Measurements from ENCODE around the gene WT1.
"Not testable (repeated sequence)": the region's sequence is repeated elsewhere in the genome, so short reads cannot be mapped to it uniquely, and the experiment has no call there.

The WT1 gene

DNA sequence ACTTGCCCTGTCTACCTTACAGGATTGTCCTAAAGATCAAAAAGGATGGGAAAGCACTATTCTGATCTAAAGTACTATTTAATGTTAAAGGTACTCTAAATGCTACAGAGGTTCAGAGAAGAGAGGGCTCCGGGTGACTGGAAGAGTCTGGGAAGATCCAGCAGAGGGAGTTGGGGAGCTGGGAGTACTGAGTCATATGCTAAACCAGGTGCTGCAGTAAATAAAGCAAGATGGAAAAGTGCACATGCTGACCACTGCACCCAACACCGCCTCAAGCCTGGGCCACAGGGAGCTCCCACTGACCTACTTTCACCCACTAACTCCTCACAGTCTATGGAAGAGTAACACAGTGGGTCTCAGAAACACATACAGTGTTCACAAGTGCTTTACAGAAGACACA is 49.3 kb downstream of the WT1 start:
- DNase-seq, result no peak

- no peak for DNase-seq
Observed at GRCh38 chr11:32382339-32383049, 52.8 kb downstream of the WT1 start.

GRCh38 chr11:32381179-32381578 is 54.2 kb downstream of the WT1 start:
- DNase-seq, result no peak

GRCh38 chr11:32379719-32380118 is 55.6 kb downstream of the WT1 start:
- DNase-seq, result no peak

GRCh38 chr11:32375826-32376225 is 59.5 kb downstream of the WT1 start:
- no peak for DNase-seq

GRCh38 chr11:32374261-32374711 is 61.1 kb downstream of the WT1 start:
- no peak for DNase-seq

- DNase-seq, result not testable (repeated sequence)
Observed at GRCh38 chr11:32369987-32370386, 65.4 kb downstream of the WT1 start.

DNA sequence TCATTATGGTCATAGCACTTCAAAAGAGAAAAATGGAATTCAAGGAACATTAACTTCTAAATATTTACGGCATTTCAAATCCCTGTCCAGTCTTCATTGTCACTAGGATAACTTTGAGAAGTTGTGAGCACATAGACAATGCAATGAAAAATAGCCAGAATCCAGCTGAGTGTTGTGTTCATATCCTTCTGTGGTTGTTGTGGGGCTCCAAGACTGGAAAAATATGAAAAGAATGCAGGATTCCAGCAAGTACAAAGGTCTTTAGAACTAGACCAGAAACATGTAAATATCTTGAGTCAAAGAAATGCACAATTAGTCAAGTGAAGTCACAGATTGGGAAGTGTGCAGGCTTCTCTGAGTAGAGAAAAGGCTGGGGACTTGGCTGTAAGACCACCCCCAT is 68.7 kb downstream of the WT1 start:
- DNase-seq, result no peak

DNA sequence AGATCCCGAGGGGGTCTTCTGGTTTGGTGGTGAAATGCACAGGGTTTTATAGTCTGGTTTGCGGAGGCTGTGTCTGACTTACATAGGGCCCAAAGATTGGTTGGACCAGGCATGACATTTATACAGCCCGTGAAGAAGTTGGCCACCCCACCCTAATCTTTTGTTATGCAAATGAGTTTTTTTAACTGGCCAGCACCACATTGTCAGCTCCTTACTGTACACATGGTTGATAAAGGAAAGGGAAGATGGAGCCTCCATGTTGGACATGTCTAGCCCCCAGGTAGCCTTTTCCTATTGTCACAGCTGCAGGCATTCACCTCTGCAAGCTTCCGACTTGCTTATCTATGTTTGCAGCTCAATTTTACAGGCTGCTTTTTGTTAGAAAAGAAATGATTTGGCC is 70.1 kb downstream of the WT1 start:
- no peak for DNase-seq

DNA sequence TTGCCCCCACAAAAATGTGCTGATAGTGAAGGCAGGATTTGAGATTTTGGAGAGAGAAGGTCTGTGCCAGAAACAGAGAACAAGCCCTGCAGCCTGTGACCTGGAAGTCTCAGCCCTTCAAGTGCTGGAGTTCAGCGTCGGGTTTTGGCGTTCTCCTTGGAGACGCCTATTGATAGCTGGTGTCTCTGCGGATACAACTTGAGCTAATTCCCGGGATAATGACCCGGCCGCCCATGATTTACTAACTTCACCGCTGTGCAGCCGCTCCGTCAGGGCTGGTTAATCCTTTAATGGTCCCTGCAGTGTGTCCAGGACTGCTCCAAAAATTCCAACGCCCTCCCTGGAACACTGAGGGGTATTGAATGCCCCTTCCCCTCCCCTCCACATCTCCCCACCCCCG is 76.6 kb downstream of the WT1 start:
- no peak for DNase-seq

DNA sequence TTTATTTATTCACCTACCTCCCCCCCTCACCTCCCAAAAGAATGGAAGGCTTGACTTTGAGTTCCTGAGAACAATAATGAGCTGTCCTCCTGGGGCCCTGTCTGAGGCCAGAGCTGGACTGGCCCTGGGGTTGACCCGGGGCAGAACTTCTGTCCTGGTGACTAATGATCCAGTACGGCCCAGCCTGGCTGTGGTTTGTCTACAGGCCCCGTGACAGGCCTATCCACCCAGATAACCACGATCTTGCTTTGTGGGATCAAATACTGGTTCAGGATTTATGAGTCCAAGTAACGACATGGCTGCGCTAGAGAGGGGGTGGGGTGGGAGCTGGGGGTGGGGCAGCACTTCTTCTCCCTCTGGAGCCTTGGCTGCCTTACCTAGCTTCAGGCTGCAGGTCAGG is 81.5 kb downstream of the WT1 start:
- DNase-seq, result no peak

GRCh38 chr11:32348502-32348901 is 86.8 kb downstream of the WT1 start:
- DNase-seq, result no peak

DNA sequence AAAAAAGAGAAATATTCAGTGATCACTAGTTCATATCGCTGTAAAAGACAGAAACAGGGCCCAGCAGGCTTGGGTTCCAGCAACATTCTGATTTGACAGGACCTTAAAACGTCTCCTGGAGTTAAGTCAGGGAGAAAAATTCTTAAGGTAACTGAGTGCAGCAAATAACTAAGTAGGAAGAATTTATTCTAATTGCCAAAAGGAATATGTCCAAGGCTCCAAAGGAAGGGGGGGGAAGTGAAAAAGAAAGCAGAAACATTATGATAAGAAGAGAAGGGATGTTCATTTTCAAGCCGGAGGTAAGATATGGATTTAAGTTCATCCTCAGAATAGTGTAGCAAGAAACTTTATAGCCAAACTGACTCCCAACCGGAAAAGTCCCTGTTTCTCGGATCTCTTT is 90.4 kb downstream of the WT1 start:
- no peak for DNase-seq

DNA sequence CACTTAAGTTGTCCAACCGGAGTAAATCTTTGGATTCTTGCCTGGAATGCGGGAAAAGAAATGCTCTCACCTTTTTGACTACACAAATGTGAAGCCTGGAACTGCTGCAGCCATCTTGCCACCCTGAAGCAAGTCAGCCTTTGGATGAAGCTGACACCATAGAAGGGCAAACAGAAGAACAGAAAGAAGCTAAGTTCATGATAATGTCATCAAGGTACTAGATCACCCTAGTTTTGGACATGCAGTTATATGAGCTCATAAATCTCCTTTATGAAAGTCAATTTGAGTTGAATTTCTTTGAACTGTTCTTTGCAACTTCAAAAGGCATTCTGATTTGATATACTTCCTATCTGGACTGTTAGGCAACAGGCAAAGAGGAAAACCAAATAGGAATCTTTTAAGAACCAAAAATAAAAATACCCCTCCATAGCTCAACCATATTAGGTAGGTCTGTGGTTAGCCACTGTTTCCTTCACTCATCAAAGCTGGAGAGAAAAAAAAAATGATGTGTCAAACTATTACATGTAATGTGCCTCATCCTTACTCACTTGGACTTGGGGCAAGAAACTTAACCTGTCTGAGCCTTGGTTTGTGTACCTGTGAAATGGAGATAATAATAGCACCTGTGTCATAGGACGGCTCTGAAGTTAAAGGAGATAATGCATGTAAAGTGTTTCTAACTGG is 91.9 kb downstream of the WT1 start:
- no peak for DNase-seq

GRCh38 chr11:32341620-32342613 is 93.4 kb downstream of the WT1 start:
- DNase-seq, result no peak

DNA sequence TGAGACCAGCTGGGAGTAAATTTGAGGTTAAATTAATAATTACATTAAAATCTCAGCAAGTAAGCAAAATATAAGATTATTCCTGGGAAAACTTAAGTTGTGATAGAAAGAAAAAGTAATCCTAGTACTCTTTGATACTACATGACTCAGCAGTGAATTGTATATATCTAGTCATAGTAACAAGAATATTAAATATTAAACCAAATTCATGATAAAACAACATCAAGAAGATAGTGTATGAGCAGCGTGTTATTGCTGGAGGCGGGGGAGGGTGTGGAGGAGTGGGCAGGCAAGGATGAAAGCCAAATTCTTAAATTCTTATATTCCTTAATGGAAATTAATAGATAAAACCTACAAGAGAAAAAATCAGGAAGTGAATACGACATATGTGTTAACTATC is 95.2 kb downstream of the WT1 start:
- no peak for DNase-seq

Measured in activated CD8-positive, alpha-beta memory T cell treated with anti-CD3 and anti-CD28 coated beads for 24 hours (primary cell).